AG08396 (cell line): ENCODE measurements around the gene CTDSP1.

Experiments
- DNase-seq: peaks from one replicate; pipeline ENCODE4 v3.0.0; 2012; ENCODE audit warnings: low spot score, mixed read lengths

Gene CTDSP1

GRCh38 chr2:218400167-218400929 lies 680 bp downstream of the CTDSP1 start:
- peak; percentile 34 for DNase-seq

DNA sequence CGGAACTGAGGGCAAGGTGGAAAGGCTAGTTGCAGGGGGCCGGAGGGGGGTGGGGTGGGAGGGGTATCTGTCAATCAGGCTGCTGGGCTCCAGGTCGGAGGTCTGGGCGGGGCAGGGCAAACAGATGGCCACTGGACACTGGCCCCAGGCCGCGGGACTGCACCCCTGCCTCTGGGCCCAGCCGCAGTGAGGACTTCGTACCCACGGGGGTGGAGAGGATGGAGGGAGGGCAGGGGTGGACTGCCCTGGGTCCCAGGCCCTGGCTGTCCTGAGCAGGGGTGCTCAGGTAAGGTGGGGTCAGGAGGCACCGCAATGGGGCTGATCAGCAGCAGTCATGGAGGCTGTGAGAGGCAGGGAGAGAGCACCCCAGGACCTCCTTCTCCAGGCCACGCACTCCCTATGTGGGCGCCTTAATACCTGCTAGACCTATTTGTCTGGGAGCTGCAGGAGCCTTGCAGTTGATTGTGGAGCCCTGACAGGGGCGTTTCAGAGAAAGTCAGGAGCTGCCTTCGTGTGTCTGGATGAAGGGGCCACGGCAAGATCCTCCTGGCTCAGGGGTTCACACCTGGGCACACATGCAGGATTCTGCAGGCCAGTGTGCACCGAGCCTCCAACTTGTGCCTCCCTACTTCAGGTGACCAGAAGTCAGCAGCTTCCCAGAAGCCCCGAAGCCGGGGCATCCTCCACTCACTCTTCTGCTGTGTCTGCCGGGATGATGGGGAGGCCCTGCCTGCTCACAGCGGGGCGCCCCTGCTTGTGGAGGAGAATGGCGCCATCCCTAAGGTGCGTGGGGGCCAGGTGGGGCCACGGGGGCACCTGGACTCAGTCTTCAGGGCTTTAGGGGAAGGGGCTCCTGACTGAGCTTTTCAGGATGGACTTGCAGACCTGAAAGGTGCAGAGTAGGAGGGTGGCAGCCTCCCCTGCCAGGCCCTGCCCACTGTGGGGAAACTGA lies 1.5 kb downstream of the CTDSP1 start:
- no peak for DNase-seq

GRCh38 chr2:218401890-218402289 lies 2.2 kb downstream of the CTDSP1 start:
- DNase-seq: no peak

- no peak for DNase-seq
Observed at GRCh38 chr2:218402491-218402901, 2.8 kb downstream of the CTDSP1 start.

DNA sequence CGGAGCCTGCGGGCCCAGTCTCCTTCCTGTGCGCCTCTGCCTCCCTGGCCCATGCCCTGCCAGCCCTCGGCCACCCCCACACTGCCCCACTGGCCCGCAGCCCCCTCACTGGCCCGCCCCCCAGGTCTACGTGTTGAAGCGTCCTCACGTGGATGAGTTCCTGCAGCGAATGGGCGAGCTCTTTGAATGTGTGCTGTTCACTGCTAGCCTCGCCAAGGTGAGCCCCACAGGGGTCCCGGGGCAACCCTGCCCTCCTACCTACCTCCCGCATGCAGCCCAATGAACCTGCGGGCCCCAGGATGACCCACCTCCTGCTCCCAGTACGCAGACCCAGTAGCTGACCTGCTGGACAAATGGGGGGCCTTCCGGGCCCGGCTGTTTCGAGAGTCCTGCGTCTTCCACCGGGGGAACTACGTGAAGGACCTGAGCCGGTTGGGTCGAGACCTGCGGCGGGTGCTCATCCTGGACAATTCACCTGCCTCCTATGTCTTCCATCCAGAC lies 3.3 kb downstream of the CTDSP1 start:
- DNase-seq: no peak

GRCh38 chr2:218403810-218404209 lies 4.1 kb downstream of the CTDSP1 start:
- no peak for DNase-seq

DNA sequence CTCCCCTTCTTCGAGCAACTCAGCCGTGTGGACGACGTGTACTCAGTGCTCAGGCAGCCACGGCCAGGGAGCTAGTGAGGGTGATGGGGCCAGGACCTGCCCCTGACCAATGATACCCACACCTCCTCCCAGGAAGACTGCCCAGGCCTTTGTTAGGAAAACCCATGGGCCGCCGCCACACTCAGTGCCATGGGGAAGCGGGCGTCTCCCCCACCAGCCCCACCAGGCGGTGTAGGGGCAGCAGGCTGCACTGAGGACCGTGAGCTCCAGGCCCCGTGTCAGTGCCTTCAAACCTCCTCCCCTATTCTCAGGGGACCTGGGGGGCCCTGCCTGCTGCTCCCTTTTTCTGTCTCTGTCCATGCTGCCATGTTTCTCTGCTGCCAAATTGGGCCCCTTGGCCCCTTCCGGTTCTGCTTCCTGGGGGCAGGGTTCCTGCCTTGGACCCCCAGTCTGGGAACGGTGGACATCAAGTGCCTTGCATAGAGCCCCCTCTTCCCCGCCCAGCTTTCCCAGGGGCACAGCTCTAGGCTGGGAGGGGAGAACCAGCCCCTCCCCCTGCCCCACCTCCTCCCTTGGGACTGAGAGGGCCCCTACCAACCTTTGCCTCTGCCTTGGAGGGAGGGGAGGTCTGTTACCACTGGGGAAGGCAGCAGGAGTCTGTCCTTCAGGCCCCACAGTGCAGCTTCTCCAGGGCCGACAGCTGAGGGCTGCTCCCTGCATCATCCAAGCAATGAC lies 4.8 kb downstream of the CTDSP1 start:
- no peak for DNase-seq

DNA sequence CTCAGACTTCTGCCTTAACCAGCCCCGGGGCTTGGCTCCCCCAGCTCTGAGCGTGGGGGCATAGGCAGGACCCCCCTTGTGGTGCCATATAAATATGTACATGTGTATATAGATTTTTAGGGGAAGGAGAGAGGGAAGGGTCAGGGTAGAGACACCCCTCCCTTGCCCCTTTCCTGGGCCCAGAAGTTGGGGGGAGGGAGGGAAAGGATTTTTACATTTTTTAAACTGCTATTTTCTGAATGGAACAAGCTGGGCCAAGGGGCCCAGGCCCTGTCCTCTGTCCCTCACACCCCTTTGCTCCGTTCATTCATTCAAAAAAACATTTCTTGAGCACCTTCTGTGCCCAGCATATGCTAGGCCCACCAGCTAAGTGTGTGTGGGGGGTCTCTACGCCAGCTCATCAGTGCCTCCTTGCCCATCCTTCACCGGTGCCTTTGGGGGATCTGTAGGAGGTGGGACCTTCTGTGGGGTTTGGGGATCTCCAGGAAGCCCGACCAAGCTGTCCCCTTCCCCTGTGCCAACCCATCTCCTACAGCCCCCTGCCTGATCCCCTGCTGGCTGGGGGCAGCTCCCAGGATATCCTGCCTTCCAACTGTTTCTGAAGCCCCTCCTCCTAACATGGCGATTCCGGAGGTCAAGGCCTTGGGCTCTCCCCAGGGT lies 5.5 kb downstream of the CTDSP1 start:
- no peak for DNase-seq

DNA sequence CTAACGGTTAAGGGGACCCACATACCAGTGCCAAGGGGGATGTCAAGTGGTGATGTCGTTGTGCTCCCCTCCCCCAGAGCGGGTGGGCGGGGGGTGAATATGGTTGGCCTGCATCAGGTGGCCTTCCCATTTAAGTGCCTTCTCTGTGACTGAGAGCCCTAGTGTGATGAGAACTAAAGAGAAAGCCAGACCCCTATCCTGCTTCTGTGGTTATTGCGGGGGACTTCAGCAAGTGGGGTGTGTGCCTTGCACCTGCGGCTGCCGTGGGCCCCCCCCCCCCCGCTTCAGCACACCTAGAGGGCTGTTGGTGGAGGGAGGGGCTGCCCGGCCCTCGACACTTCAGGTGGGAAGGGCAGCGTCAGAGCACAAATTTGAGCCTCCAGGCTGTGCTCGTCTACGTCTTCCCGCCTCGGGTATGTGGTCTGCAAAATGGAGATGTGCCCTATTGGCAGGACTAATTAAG lies 6.1 kb downstream of the CTDSP1 start:
- DNase-seq: no peak

- peak; percentile 98 for DNase-seq
Observed at GRCh38 chr2:218406209-218406948, 6.7 kb downstream of the CTDSP1 start.

- no peak for DNase-seq
Observed at GRCh38 chr2:218406949-218407618, 7.4 kb downstream of the CTDSP1 start.

DNA sequence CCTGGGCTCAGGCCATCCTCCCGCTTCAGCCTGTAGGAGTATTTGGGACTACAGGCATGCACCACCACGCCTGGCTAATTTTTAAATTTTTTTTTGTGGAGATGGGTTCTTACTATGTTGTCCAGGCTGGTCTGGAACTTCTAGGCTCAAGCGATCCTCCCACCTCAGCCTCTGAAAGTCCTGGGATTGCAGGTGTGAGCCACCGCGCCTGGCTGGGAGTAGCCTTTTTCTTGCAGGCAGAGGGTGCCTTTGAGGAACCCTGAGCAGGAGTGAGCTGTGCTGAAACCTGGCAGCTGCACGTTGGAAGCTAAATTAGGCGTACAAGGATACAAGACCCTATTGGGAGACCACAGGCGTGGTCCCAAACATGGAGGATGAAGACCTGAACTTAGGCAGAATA lies 8.0 kb downstream of the CTDSP1 start:
- DNase-seq: no peak

- no peak for DNase-seq
Observed at GRCh38 chr2:218418321-218418716, 18.7 kb downstream of the CTDSP1 start.

DNA sequence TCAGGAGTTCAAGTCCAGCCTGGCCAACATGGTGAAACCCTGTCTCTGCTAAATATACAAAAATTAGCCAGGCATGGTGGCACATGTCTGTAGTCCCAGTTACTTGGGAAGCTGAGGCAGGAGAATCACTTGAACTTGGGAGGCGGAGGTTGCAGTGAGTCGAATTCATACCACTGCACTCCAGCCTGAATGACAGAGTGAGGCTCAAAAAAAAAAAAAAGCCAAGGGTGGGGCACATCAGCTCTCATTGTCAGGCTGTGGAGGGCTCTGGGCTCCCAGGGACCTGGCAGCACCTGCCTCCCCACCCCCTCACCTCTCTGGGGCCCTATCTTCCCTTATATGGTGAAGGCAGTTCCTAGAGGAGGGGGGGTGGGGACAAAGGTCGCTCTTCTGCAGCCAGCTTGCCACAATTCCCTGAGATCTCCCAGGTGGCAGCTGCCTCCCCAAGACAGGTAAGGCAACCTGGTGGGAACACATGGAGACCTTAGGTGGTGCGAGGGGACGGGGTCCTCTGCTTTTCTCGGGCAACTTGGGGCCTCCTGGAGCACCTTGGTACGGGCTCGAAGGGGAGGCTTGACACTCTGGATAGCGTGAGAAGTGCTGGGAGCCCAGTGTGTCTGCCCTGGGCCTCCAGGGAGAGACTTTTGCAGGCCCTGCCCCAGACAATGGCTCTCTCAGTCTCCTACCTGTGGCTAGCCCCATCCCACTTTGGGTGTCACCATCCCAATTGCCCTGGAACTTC lies 19.2 kb downstream of the CTDSP1 start, which contains the start of gene VIL1:
Gene VIL1, plus strand, starts transcription at position 407 of the 742 bp plus-strand sequence. CDS start 4,656 bp downstream, outside the sequence.
- DNase-seq: no peak

DNA sequence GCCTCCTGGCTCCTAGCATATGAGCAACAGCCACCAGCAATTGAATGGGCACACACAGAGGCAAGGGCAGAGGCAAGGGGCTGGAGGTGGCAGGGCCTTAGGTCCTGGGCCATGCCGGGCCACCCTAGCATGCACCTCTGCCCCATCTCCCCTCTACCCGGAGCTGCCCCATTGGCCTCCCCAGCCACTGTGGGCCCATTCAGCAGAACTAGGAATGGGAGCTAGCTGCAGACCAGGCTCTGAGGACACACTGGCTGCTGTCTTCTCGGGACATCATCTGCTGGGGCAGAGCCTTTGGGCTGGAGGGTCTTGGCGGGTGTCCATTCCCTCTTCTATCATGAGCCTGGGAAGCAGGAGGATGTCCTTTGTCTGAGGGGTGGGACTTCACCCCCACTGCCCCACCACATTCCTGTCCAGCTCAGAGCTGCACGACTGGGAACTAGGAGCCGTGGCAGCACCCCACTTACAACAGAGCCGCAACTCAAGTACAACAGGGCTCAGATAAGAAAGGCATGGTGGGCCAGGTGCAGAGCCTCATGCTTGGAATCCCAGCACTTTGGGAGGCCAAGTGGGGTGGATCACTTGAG lies 20.1 kb downstream of the CTDSP1 start:
- DNase-seq: no peak

- no peak for DNase-seq
Observed at GRCh38 chr2:218421027-218421426, 21.4 kb downstream of the CTDSP1 start.

GRCh38 chr2:218422403-218423086 lies 22.9 kb downstream of the CTDSP1 start:
- no peak for DNase-seq

DNA sequence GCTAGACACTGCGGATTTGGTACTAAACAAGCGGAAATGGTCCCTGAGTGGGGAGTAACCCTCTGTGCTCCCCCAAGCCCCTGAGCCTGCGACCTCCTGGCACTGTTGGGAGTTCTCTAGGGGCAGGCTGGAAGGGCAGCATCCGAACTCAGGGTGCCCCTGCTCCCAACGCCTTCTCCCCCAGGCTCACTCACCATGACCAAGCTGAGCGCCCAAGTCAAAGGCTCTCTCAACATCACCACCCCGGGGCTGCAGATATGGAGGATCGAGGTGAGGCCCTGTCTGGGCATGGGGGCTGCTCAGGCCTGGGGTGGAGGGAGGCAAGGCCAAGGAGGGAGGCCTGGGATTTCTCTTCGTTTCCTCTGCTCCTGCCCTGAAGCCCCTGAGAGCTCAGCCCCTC lies 23.9 kb downstream of the CTDSP1 start:
- DNase-seq: no peak
